ENCODE results near the gene RBFOX1. TPM values are rescaled to one million over a fixed set of nuclear protein-coding genes. Genes with fewer than 3 reads are reported as not detected.

The RBFOX1 gene
- polyA plus RNA-seq, 1 donor, result 1.3 TPM

GRCh38 chr16:7691533-7691932 lies 358.9 kb downstream of the RBFOX1 start:
- Histone ChIP-seq H3K4me1 (ENCODE audit: control insufficient read depth, insufficient read depth, low read length) (no peaks in the 10 kb centered on the region), H3K9me3 (ENCODE audit: control insufficient read depth, low read depth, low read length) (no peaks in the 10 kb centered on the region), H3K36me3 (ENCODE audit: control insufficient read depth, insufficient read depth, low read length) (no peaks in the 10 kb centered on the region), H3K4me3 (ENCODE audit: low read length) (no peak overlapping the region), H3K27ac (ENCODE audit: low read length) (no peak overlapping the region), H3K27me3 (ENCODE audit: control insufficient read depth, insufficient read depth, low read length) (no peaks in the 10 kb centered on the region)
- WGBS (ENCODE audit: insufficient coverage, low lambda C conversion rate), result 60% methylated on average over 1 of the region's 4 CpGs
- DNase-seq, result no peak

GRCh38 chr16:7703672-7704071 lies 371.0 kb downstream of the RBFOX1 start:
- Histone ChIP-seq H3K4me1 (ENCODE audit: control insufficient read depth, insufficient read depth, low read length) (no peaks in the 10 kb centered on the region), H3K27me3 (ENCODE audit: control insufficient read depth, insufficient read depth, low read length) (no peaks in the 10 kb centered on the region), H3K27ac (ENCODE audit: low read length) (no peak overlapping the region), H3K4me3 (ENCODE audit: low read length) (no peak overlapping the region), H3K9me3 (ENCODE audit: control insufficient read depth, low read depth, low read length) (no peaks in the 10 kb centered on the region), H3K36me3 (ENCODE audit: control insufficient read depth, insufficient read depth, low read length) (no peaks in the 10 kb centered on the region)
- DNase-seq, result no peak
- 60% methylated on average over 1 of the region's 3 CpGs for WGBS (ENCODE audit: insufficient coverage, low lambda C conversion rate)

GRCh38 chr16:7705885-7706284 lies 373.2 kb downstream of the RBFOX1 start:
- Histone ChIP-seq H3K27me3 (ENCODE audit: control insufficient read depth, insufficient read depth, low read length) (no peaks in the 10 kb centered on the region), H3K4me1 (ENCODE audit: control insufficient read depth, insufficient read depth, low read length) (no peaks in the 10 kb centered on the region), H3K4me3 (ENCODE audit: low read length) (no peak overlapping the region), H3K36me3 (ENCODE audit: control insufficient read depth, insufficient read depth, low read length) (no peaks in the 10 kb centered on the region), H3K9me3 (ENCODE audit: control insufficient read depth, low read depth, low read length) (no peaks in the 10 kb centered on the region), H3K27ac (ENCODE audit: low read length) (no peak overlapping the region)
- no CpG with 5 or more reads among the region's 7 CpGs for WGBS (ENCODE audit: insufficient coverage, low lambda C conversion rate)
- DNase-seq, result no peak

DNA sequence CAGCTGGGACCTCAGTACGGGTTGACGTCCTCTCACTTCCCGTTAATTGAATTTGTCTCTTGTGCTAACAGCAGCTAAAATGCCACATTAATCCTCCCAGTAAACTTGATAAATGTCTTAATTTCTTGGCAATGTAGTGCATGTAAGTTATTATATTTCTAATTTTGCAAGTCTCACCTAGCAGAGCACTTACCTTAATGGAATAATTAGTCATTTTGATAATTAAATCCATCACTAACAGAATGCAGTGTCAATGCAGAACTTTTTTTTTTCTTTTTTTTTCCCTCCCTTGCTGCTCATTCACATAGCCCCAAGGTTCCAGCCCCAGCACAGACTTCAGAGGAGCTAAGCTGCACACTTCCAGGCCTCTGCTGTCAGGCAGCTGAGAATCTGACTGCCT lies 376.5 kb downstream of the RBFOX1 start:
- Histone ChIP-seq H3K27ac (ENCODE audit: low read length) (no peak overlapping the region), H3K27me3 (ENCODE audit: control insufficient read depth, insufficient read depth, low read length) (no peaks in the 10 kb centered on the region)
- WGBS (ENCODE audit: insufficient coverage, low lambda C conversion rate), result no CpG with 5 or more reads among the region's 3 CpGs

DNA sequence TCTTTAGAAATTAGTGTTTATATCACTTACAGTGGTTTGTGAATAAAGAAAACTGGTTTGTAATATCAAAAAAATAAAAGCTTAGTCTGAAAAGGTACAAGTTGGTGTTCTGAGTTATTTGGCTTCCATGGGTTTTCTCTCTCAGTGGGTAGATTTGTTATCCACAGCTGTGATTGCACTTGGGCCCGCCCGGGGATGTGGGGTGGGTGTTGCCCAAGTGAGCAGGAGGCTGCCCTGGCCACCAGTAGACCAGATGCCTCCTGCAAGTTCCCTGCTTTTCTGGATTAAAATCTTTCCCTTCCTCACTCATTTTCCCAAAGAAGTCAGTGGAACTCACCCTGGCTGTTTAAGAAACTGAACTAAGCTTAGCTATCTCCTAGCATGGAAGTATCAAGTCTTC lies 380.6 kb downstream of the RBFOX1 start:
- no peak overlapping the region for H3K27ac ChIP-seq (ENCODE audit: low read length)
- H3K9me3 ChIP-seq (ENCODE audit: control insufficient read depth, low read depth, low read length), result no peaks in the 10 kb centered on the region
- H3K4me1 ChIP-seq (ENCODE audit: control insufficient read depth, insufficient read depth, low read length), result no peaks in the 10 kb centered on the region
- no CpG with 5 or more reads among the region's 2 CpGs for WGBS (ENCODE audit: insufficient coverage, low lambda C conversion rate)
- DNase-seq, result no peak
- H3K36me3 ChIP-seq (ENCODE audit: control insufficient read depth, insufficient read depth, low read length), result no peaks in the 10 kb centered on the region
- H3K4me3 ChIP-seq (ENCODE audit: low read length), result no peak overlapping the region
- no peaks in the 10 kb centered on the region for H3K27me3 ChIP-seq (ENCODE audit: control insufficient read depth, insufficient read depth, low read length)

More for the DNA sequence above, 376.5 kb downstream of the RBFOX1 start:
- H3K4me1 ChIP-seq (ENCODE audit: control insufficient read depth, insufficient read depth, low read length), result no peaks in the 10 kb centered on the region
- H3K9me3 ChIP-seq (ENCODE audit: control insufficient read depth, low read depth, low read length), result no peaks in the 10 kb centered on the region
- H3K4me3 ChIP-seq (ENCODE audit: low read length), result no peak overlapping the region
- no peak for DNase-seq
- H3K36me3 ChIP-seq (ENCODE audit: control insufficient read depth, insufficient read depth, low read length), result no peaks in the 10 kb centered on the region

DNA sequence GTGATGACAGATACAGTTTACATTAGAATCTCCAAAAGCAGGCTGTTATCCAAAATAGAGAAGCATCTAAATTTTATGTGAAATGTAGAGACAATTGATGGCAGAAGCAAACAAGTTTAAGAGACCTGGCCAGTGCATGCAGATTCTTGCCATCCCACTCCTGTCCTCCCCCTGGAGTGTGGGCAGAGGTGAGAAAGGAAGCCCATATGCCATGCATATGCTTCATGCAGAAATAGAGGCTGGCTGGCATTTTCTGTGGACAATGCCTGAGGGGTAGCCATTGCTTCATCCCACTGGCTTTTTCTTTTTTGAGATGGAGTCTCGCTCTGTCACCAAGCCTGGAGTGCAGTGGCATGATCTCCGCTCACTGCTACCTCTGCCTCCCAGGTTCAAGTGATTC lies 382.1 kb downstream of the RBFOX1 start:
- DNase-seq, result no peak
- Histone ChIP-seq H3K27me3 (ENCODE audit: control insufficient read depth, insufficient read depth, low read length) (no peaks in the 10 kb centered on the region), H3K9me3 (ENCODE audit: control insufficient read depth, low read depth, low read length) (no peaks in the 10 kb centered on the region), H3K4me1 (ENCODE audit: control insufficient read depth, insufficient read depth, low read length) (no peaks in the 10 kb centered on the region), H3K36me3 (ENCODE audit: control insufficient read depth, insufficient read depth, low read length) (no peaks in the 10 kb centered on the region), H3K4me3 (ENCODE audit: low read length) (no peak overlapping the region), H3K27ac (ENCODE audit: low read length) (no peak overlapping the region)
- WGBS (ENCODE audit: insufficient coverage, low lambda C conversion rate), result no CpG with 5 or more reads among the region's 2 CpGs

DNA sequence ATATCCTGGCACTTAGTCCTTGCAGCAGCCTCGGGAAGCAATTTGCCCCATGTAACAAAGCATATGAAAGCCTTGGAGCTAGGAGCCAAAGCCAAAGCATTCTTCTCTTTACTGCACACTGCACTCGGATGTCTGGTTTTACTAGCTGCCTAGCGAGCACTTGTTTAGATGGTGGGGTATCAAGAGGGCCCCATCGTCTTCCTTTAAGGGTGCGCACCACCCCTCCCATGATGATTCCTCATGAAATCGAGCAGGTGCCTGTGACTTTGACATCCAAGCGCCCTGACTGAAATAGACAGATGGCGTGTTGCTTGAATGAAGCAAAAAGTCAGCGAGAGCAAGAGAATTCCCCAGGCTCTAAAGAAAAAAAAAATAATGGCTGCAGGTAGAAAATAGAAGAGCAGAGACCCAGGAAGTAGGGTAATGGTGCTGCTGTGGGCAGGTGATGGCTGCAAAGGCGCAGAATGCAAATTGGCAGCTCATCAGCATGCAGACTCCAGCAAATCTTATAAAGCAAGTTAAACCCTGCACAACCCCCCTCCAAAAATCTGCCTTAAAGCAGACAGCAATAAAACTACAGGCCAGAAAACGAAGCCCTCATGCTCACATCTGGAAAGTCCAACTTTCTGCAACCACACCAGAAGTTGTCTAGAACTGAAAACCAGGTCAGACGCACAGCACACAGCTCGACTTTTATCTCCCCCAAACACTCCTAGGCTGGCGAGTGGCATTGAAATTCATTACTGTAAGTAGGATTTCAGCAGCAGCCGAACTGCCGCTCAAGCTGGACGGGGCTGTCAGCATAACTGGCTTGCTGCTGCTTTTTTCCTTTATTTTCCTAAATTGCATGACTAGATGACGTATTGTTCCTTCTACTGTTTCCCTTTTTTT lies 384.3 kb downstream of the RBFOX1 start:
- Histone ChIP-seq H3K4me3 (ENCODE audit: low read length) (no peak overlapping the region), H3K9me3 (ENCODE audit: control insufficient read depth, low read depth, low read length) (no peaks in the 10 kb centered on the region), H3K27me3 (ENCODE audit: control insufficient read depth, insufficient read depth, low read length) (no peaks in the 10 kb centered on the region), H3K36me3 (ENCODE audit: control insufficient read depth, insufficient read depth, low read length) (no peaks in the 10 kb centered on the region), H3K4me1 (ENCODE audit: control insufficient read depth, insufficient read depth, low read length) (no peaks in the 10 kb centered on the region), H3K27ac (ENCODE audit: low read length) (no peak overlapping the region)
- no peak for DNase-seq
- 100% methylated on average over 3 of the region's 18 CpGs for WGBS (ENCODE audit: insufficient coverage, low lambda C conversion rate)

- peak; percentile 29 to 77 for DNase-seq
- H3K27me3 ChIP-seq (ENCODE audit: control insufficient read depth, insufficient read depth, low read length), result no peaks in the 10 kb centered on the region
- H3K36me3 ChIP-seq (ENCODE audit: control insufficient read depth, insufficient read depth, low read length), result no peaks in the 10 kb centered on the region
- no peak overlapping the region for H3K27ac ChIP-seq (ENCODE audit: low read length)
- H3K9me3 ChIP-seq (ENCODE audit: control insufficient read depth, low read depth, low read length), result no peaks in the 10 kb centered on the region
- H3K4me3 ChIP-seq (ENCODE audit: low read length), result no peak overlapping the region
- WGBS (ENCODE audit: insufficient coverage, low lambda C conversion rate), result no CpG with 5 or more reads among the region's 4 CpGs
- no peaks in the 10 kb centered on the region for H3K4me1 ChIP-seq (ENCODE audit: control insufficient read depth, insufficient read depth, low read length)
Observed at GRCh38 chr16:7722761-7723160, 390.1 kb downstream of the RBFOX1 start.

DNA sequence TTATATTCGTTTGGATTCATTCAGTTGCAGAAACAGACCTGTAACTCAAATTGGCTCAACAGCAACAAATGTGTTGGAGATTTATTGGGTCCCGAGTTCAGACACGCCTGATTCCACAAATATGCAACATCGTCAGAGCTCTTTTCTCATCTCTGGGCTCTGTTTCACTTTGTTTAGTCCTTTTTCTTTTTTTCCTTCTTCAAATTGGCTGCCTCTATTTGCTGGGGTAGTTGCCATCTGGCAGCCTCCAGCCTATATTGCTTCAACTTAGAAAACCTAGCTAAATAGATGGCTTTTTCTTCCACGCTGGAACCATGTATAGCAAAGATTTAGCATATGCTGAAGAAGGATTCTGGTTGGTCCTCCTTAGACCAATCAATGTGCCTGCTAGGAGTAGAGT lies 398.5 kb downstream of the RBFOX1 start:
- Histone ChIP-seq H3K9me3 (ENCODE audit: control insufficient read depth, low read depth, low read length) (no peaks in the 10 kb centered on the region), H3K36me3 (ENCODE audit: control insufficient read depth, insufficient read depth, low read length) (no peaks in the 10 kb centered on the region), H3K27ac (ENCODE audit: low read length) (no peak overlapping the region), H3K4me3 (ENCODE audit: low read length) (no peak overlapping the region), H3K27me3 (ENCODE audit: control insufficient read depth, insufficient read depth, low read length) (no peaks in the 10 kb centered on the region), H3K4me1 (ENCODE audit: control insufficient read depth, insufficient read depth, low read length) (no peaks in the 10 kb centered on the region)
- DNase-seq, result no peak
- WGBS (ENCODE audit: insufficient coverage, low lambda C conversion rate), result 80% methylated on average over 1 of the region's 5 CpGs

GRCh38 chr16:7736138-7736665 lies 403.6 kb downstream of the RBFOX1 start:
- Histone ChIP-seq H3K27ac (ENCODE audit: low read length) (no peak overlapping the region), H3K9me3 (ENCODE audit: control insufficient read depth, low read depth, low read length) (no peaks in the 10 kb centered on the region), H3K27me3 (ENCODE audit: control insufficient read depth, insufficient read depth, low read length) (no peaks in the 10 kb centered on the region), H3K36me3 (ENCODE audit: control insufficient read depth, insufficient read depth, low read length) (no peaks in the 10 kb centered on the region), H3K4me3 (ENCODE audit: low read length) (no peak overlapping the region), H3K4me1 (ENCODE audit: control insufficient read depth, insufficient read depth, low read length) (no peaks in the 10 kb centered on the region)
- no peak for DNase-seq
- WGBS (ENCODE audit: insufficient coverage, low lambda C conversion rate), result no CpG with 5 or more reads among the region's 1 CpG

DNA sequence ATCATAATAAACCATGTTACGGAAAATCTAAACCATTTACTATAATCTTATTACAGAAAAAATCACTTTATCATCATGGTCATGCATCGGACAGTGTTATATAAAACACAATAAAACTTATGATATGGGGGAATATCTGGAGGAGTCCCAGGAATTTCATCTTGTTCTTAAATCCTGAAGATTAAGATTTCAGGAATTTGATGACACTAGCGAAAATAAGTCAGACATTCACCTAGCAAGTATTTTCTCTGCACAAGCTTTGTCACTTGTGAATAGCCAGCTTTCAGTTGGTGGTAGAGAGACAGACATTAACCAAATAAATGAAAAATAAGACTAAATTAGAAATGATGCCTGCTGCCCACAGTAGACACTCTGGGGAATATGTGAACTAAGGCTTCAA lies 410.0 kb downstream of the RBFOX1 start:
- WGBS (ENCODE audit: insufficient coverage, low lambda C conversion rate), result 100% methylated on average over 1 of the region's 3 CpGs
- DNase-seq, result no peak
- no peaks in the 10 kb centered on the region for H3K4me1 ChIP-seq (ENCODE audit: control insufficient read depth, insufficient read depth, low read length)
- no peaks in the 10 kb centered on the region for H3K27me3 ChIP-seq (ENCODE audit: control insufficient read depth, insufficient read depth, low read length)
- no peaks in the 10 kb centered on the region for H3K9me3 ChIP-seq (ENCODE audit: control insufficient read depth, low read depth, low read length)
- no peak overlapping the region for H3K27ac ChIP-seq (ENCODE audit: low read length)
- no peaks in the 10 kb centered on the region for H3K36me3 ChIP-seq (ENCODE audit: control insufficient read depth, insufficient read depth, low read length)
- H3K4me3 ChIP-seq (ENCODE audit: low read length), result no peak overlapping the region
